ENCODE data around the gene ZNF423. TPM values are rescaled to one million over a fixed set of nuclear protein-coding genes. Genes with fewer than 3 reads are reported as not detected.

ZNF423 gene
- total and polyA plus RNA-seq, 9 of the 15 experiments (the other 6 are each of a cell fraction or from before 2014, with no cell fraction given), result not detected

- TF ChIP-seq, protein P1, sequence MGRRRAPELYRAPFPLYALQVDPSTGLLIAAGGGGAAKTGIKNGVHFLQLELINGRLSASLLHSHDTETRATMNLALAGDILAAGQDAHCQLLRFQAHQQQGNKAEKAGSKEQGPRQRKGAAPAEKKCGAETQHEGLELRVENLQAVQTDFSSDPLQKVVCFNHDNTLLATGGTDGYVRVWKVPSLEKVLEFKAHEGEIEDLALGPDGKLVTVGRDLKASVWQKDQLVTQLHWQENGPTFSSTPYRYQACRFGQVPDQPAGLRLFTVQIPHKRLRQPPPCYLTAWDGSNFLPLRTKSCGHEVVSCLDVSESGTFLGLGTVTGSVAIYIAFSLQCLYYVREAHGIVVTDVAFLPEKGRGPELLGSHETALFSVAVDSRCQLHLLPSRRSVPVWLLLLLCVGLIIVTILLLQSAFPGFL (CRISPR knock-in tag; IDR thresholded peaks at IDR 0.05), result no peak
- TF ChIP-seq ARNT (IDR thresholded peaks at IDR 0.05), result no peak
These were observed 30.9 kb downstream of the ZNF423 start (continued) for GRCh38 chr16:49825041-49825440.

DNA sequence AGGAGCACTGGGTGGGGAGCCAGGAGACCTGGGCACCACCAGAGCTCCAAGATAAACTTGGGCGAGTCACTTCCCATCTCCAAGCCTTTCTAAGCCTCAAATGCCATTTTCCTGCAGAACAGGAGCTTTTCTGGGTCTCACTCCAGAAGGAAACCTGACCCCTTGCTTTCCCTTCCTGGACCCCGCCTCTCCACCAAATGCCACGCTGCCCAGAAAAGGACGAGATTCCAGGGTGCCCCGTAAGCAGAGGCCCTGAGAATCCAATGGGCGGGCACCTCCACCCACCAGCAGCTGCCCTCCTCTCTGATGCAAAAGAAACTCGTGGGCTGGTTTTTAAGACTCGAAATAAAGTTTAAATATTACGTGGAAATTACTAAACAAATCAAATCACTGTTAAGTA is 31.3 kb downstream of the ZNF423 start:
- 0% methylated on average over 9 of the region's 9 CpGs for WGBS (ENCODE audit: insufficient coverage, low coverage, missing lambda C conversion rate)
- ATAC-seq (no peak), DNase-seq (ENCODE audit: extremely low read depth in 1 of 4, low spot score in 3 of 4) (no peak), FAIRE-seq (no peak)
- no TSS peak for BruUV-seq (replicated peaks)
- in situ Hi-C loops (cut with MboI) (no loop called here), intact Hi-C loops (cut with micrococcal nuclease) (no loop called here)
- Histone ChIP-seq H3K27me3 (ENCODE audit: control insufficient read depth in 2 of 2, insufficient read depth in 2 of 2, low read length in 2 of 2) (peaks cover 24 to 38% of the 10 kb centered on the region in 2 experiments), H3K9me1 (ENCODE audit: control insufficient read depth, insufficient read depth, low read length) (no peaks in the 10 kb centered on the region), H3K79me2 (ENCODE audit: control insufficient read depth, insufficient read depth, low read length) (no peaks in the 10 kb centered on the region), H3K9ac (ENCODE audit: insufficient read depth in 1 of 2, low read depth in 2 of 2, low read length in 2 of 2) (no peak overlapping the region), H3K27ac (ENCODE audit: extremely low read depth, low read depth, low read length) (no peak overlapping the region), H3K4me1 (replicated peaks in 1 of 2; ENCODE audit: control insufficient read depth in 2 of 2, insufficient read depth in 2 of 2, low read length in 2 of 2) (no peaks in the 10 kb centered on the region), H3K4me3 (no peak overlapping the region), H3K4me2 (ENCODE audit: insufficient read depth, low read length) (no peak overlapping the region), H2AFZ (ENCODE audit: low read depth, low read length) (no peak overlapping the region), H3K9me3 (replicated peaks; ENCODE audit: control insufficient read depth, insufficient read depth, low read depth, low read length) (no peaks in the 10 kb centered on the region), H4K20me1 (replicated peaks; ENCODE audit: control insufficient read depth, insufficient read depth, low read length) (peaks cover 6% of the 10 kb centered on the region), H3K36me3 (ENCODE audit: control insufficient read depth, insufficient read depth, low read length) (no peaks in the 10 kb centered on the region)
- CTCF ChIA-PET (ENCODE audit: low intra/inter-chr PET ratio), result no interaction called here
- POLR2A ChIA-PET, result no interaction called here
- no peak for TF ChIP-seq PKNOX1 (IDR thresholded peaks at IDR 0.05)
- no peak for TF ChIP-seq BDP1 (IDR thresholded peaks at IDR 0.05; ENCODE audit: insufficient read depth, insufficient read length)
- no peak for TF ChIP-seq ZNF140 (CRISPR knock-in tag; IDR thresholded peaks at IDR 0.05)
- TF ChIP-seq NUFIP1 (IDR thresholded peaks at IDR 0.05; ENCODE audit: partially characterized antibody), result no peak
- TF ChIP-seq POLR2AphosphoS2 (IDR thresholded peaks at IDR 0.05; ENCODE audit: low read length), result no peak
- no peak for TF ChIP-seq ERF (CRISPR knock-in tag; IDR thresholded peaks at IDR 0.05)
- TF ChIP-seq TAF1 (IDR thresholded peaks at IDR 0.05; ENCODE audit: control insufficient read depth, extremely low read depth, insufficient read depth, low read length, severe bottlenecking), result no peak
